Measurements from ENCODE around the gene DLST.

DNA sequence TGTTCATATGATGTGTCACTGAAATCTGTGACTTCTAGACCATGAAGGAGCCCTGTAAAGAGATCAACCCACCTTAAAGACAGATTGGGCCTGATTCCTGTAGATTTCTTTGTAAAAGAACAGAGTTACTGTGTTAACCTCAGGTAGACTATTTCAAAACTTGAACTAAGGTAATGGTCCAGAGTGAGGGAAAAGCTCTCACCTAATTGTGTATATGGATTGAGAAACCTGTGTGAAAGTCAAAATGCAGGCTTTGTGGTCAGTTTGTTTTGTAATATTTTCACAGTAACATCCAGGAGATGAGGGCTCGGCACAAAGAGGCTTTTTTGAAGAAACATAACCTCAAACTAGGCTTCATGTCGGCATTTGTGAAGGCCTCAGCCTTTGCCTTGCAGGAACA lies 16.4 kb downstream of the DLST start:
- TF ChIP-seq, protein P1, sequence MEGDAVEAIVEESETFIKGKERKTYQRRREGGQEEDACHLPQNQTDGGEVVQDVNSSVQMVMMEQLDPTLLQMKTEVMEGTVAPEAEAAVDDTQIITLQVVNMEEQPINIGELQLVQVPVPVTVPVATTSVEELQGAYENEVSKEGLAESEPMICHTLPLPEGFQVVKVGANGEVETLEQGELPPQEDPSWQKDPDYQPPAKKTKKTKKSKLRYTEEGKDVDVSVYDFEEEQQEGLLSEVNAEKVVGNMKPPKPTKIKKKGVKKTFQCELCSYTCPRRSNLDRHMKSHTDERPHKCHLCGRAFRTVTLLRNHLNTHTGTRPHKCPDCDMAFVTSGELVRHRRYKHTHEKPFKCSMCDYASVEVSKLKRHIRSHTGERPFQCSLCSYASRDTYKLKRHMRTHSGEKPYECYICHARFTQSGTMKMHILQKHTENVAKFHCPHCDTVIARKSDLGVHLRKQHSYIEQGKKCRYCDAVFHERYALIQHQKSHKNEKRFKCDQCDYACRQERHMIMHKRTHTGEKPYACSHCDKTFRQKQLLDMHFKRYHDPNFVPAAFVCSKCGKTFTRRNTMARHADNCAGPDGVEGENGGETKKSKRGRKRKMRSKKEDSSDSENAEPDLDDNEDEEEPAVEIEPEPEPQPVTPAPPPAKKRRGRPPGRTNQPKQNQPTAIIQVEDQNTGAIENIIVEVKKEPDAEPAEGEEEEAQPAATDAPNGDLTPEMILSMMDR (IDR thresholded peaks at IDR 0.05; ENCODE audit: insufficient read depth, low read length), result no peak
- TF ChIP-seq POLR2AphosphoS5 (IDR thresholded peaks at IDR 0.05; ENCODE audit: low read depth) (no peak), GABPA (IDR thresholded peaks at IDR 0.05; ENCODE audit: low read depth) (no peak), SPI1 (IDR thresholded peaks at IDR 0.05; ENCODE audit: borderline replicate concordance, low read depth) (no peak)
- TF ChIP-seq, protein P2, sequence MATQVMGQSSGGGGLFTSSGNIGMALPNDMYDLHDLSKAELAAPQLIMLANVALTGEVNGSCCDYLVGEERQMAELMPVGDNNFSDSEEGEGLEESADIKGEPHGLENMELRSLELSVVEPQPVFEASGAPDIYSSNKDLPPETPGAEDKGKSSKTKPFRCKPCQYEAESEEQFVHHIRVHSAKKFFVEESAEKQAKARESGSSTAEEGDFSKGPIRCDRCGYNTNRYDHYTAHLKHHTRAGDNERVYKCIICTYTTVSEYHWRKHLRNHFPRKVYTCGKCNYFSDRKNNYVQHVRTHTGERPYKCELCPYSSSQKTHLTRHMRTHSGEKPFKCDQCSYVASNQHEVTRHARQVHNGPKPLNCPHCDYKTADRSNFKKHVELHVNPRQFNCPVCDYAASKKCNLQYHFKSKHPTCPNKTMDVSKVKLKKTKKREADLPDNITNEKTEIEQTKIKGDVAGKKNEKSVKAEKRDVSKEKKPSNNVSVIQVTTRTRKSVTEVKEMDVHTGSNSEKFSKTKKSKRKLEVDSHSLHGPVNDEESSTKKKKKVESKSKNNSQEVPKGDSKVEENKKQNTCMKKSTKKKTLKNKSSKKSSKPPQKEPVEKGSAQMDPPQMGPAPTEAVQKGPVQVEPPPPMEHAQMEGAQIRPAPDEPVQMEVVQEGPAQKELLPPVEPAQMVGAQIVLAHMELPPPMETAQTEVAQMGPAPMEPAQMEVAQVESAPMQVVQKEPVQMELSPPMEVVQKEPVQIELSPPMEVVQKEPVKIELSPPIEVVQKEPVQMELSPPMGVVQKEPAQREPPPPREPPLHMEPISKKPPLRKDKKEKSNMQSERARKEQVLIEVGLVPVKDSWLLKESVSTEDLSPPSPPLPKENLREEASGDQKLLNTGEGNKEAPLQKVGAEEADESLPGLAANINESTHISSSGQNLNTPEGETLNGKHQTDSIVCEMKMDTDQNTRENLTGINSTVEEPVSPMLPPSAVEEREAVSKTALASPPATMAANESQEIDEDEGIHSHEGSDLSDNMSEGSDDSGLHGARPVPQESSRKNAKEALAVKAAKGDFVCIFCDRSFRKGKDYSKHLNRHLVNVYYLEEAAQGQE (IDR thresholded peaks at IDR 0.05; ENCODE audit: insufficient replicate concordance, low read depth), result no peak

Measured in HL-60 (cell line).